ENCODE data around the gene CSNK2A3. TPM values are rescaled to one million over a fixed set of nuclear protein-coding genes. Genes with fewer than 3 reads are reported as not detected.
"Not testable (repeated sequence)": the region's sequence is repeated elsewhere in the genome, so short reads cannot be mapped to it uniquely, and the experiment has no call there.

CSNK2A3 gene
- total RNA-seq, 1 donor from 2014 or later, result 0.75 TPM

DNA sequence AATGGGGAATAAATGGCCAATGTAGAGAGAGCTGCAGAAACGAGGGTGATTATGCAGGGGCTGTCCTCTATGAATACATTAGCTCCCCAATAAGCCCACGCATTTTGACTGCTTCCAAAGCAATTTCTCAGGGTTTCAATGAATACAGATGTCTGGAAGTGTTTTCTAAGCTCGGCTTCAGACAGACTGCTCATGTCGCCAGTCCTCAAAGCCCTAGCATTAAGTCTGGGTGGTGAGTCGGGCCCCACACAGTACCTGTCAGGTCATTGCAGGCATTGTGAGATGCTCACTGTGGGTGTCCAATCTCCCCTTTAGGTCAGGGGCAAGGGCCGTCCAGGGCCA is 17.9 kb upstream of the CSNK2A3 start:
- no peaks in the 10 kb centered on the region for H3K9me3 Mint-ChIP-seq
- no peaks in the 10 kb centered on the region for H3K27me3 Mint-ChIP-seq
- H3K36me3 Mint-ChIP-seq, result no peaks in the 10 kb centered on the region
- DNase-seq (ENCODE audit: extremely low spot score, unreplicated experiment), result no peak
- H3K4me3 Mint-ChIP-seq, result no peak overlapping the region
- H3K4me1 Mint-ChIP-seq (ENCODE audit: unreplicated experiment), result no peaks in the 10 kb centered on the region
- H3K27ac Mint-ChIP-seq, result no peak overlapping the region
- TF ChIP-seq, protein P1, sequence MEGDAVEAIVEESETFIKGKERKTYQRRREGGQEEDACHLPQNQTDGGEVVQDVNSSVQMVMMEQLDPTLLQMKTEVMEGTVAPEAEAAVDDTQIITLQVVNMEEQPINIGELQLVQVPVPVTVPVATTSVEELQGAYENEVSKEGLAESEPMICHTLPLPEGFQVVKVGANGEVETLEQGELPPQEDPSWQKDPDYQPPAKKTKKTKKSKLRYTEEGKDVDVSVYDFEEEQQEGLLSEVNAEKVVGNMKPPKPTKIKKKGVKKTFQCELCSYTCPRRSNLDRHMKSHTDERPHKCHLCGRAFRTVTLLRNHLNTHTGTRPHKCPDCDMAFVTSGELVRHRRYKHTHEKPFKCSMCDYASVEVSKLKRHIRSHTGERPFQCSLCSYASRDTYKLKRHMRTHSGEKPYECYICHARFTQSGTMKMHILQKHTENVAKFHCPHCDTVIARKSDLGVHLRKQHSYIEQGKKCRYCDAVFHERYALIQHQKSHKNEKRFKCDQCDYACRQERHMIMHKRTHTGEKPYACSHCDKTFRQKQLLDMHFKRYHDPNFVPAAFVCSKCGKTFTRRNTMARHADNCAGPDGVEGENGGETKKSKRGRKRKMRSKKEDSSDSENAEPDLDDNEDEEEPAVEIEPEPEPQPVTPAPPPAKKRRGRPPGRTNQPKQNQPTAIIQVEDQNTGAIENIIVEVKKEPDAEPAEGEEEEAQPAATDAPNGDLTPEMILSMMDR (conservative IDR thresholded peaks at IDR 0.05), result no peak

DNA sequence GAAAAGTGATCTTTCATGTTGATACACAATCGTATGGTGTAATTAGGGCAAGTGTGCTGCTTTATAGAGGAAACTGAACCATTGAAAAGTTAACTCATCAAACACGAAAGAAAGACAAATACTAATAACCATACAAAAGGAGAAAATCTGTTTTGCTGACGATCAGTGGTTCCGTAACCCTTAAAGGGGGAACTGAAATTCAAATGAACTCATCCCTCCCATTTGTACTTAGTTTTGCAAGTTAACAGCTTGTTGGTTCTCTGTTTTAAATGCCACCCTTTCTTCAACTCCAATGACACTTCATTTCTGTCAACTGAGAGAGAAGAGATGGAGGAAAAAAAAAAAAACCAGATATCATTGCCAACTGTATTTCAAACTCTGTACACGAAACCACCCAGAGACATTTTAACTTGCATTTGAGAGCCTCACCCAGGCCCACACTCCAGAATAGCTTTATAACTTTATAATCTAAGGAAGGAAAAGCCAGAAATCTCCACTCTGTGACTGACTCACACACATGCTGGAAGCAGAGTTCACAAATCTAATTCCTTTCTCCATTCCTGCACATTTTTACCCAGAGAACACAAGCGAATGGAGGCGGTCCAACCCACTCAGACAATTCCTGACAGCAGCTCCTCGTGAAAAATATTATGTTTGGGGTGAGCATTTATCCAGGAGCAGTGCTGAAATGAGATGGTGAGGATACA is 17.4 kb upstream of the CSNK2A3 start:
- Mint-ChIP-seq H3K4me1 (ENCODE audit: unreplicated experiment) (no peaks in the 10 kb centered on the region), H3K27ac (no peak overlapping the region), H3K4me3 (no peak overlapping the region), H3K9me3 (no peaks in the 10 kb centered on the region), H3K36me3 (no peaks in the 10 kb centered on the region), H3K27me3 (no peaks in the 10 kb centered on the region)
- no peak for DNase-seq (ENCODE audit: extremely low spot score, unreplicated experiment)
- TF ChIP-seq, protein P1 (conservative IDR thresholded peaks at IDR 0.05), result no peak

DNA sequence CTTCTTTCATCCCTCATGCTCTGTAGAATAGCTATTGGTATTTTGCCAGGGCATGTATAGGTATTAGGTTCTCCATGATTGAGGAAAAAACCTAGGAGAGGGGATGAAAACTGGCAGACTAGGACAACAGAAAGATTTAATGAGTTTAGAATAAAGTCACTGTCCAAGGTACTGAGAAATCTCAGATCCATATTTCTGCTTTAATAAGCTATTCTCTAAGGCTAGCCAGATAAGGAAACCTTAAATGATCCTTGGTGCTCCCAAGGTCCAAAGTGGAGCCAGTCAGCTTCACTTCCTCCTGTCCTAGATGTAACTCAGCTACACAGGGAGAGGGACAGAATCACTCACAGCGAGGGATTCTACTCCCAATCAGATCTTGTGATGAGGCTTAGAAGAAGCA is 13.7 kb upstream of the CSNK2A3 start:
- Mint-ChIP-seq H3K4me1 (ENCODE audit: unreplicated experiment) (no peaks in the 10 kb centered on the region), H3K27me3 (no peaks in the 10 kb centered on the region), H3K27ac (no peak overlapping the region), H3K9me3 (no peaks in the 10 kb centered on the region), H3K4me3 (no peak overlapping the region), H3K36me3 (no peaks in the 10 kb centered on the region)
- TF ChIP-seq, protein P1 (conservative IDR thresholded peaks at IDR 0.05), result no peak
- DNase-seq (ENCODE audit: extremely low spot score, unreplicated experiment), result no peak

DNA sequence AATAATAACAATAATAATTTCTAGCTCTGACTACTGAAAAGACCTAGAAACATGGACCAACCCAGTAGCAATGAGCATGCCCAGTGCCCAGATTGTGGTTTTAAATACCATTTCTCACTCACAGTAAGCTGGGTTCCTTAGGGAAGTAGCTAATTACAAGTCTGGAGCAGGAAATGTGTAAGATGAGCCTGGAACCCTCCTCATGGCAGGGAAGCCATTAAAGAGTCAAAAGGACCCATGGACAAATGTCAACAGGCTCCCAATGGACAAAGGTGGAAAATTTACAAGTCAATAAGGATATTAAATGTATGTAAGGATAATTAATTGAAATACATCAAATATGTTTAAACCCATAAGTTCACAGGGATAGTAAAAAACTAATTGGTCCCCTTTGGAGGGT is 10.6 kb upstream of the CSNK2A3 start:
- no peaks in the 10 kb centered on the region for H3K27me3 Mint-ChIP-seq
- peaks cover 7% of the 10 kb centered on the region for H3K4me1 Mint-ChIP-seq (ENCODE audit: unreplicated experiment)
- no peak overlapping the region for H3K27ac Mint-ChIP-seq
- H3K36me3 Mint-ChIP-seq, result no peaks in the 10 kb centered on the region
- DNase-seq (ENCODE audit: extremely low spot score, unreplicated experiment), result no peak
- H3K9me3 Mint-ChIP-seq, result no peaks in the 10 kb centered on the region
- H3K4me3 Mint-ChIP-seq, result no peak overlapping the region
- TF ChIP-seq, protein P1 (conservative IDR thresholded peaks at IDR 0.05), result no peak

DNA sequence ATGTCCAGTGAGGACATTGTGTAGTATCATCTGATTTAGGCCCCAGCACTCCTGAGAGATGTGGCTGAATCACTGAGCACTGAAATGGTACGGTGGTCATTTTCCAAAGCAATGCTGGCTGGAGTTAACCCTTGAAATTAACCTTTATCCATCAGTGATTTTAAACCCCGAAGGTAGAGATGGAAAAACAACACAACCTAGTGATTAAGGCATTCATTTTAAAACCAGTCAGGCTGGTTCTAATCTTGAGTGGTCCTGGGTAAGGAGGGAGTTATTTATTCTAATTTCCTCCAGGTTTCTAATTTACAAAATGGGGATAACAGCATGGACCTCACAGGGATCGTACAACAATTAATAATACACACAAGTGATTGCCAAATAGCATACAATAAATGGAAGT is 6.6 kb upstream of the CSNK2A3 start:
- Mint-ChIP-seq H3K4me3 (no peak overlapping the region), H3K9me3 (no peaks in the 10 kb centered on the region), H3K4me1 (ENCODE audit: unreplicated experiment) (peaks cover 7% of the 10 kb centered on the region), H3K36me3 (no peaks in the 10 kb centered on the region), H3K27ac (no peak overlapping the region), H3K27me3 (peaks cover 7% of the 10 kb centered on the region)
- TF ChIP-seq, protein P1 (conservative IDR thresholded peaks at IDR 0.05), result no peak
- no peak for DNase-seq (ENCODE audit: extremely low spot score, unreplicated experiment)

DNA sequence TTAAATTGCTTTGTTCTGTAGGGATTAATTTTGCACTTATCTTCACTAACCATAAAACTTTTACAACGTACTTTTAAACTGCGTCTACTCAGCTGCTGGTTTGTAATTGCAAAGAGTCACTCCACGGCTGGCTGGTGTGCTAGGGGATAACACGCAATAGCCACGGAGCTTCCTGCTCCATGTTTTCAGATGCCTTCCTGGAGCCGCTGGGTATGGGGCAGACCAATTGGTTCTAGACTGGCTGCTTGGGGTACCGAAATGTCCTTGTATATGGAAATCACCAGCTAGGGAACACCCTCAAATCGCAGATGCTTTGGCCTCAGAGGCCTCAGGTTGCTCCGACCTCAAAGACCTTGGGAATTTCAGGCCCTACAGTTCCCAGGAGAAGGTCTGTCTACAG is 3.8 kb upstream of the CSNK2A3 start:
- peaks cover 7% of the 10 kb centered on the region for H3K27me3 Mint-ChIP-seq
- peaks cover 7% of the 10 kb centered on the region for H3K4me1 Mint-ChIP-seq (ENCODE audit: unreplicated experiment)
- no peak for DNase-seq (ENCODE audit: extremely low spot score, unreplicated experiment)
- H3K9me3 Mint-ChIP-seq, result no peaks in the 10 kb centered on the region
- H3K27ac Mint-ChIP-seq, result no peak overlapping the region
- TF ChIP-seq, protein P1 (conservative IDR thresholded peaks at IDR 0.05), result no peak
- no peak overlapping the region for H3K4me3 Mint-ChIP-seq
- H3K36me3 Mint-ChIP-seq, result no peaks in the 10 kb centered on the region

DNA sequence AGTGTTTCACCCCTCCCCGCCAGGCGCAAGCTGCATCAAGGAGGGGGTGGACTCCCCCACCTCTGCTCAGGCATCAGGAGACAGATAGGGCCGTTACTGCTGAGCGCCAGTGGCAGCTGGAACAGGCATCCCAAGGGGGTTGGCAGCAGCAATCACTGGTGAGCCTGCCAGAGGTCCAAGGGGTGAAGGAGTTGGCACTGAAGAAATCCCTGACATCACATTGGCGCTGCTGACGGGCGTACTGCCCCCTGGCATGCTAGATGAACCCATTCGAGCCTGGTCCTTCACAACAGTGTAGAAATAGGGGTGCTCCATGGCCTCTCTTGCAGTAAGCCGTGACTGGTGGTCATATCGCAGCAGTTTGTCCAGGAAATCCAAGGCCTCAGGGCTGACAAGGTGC is 1.2 kb downstream of the CSNK2A3 start:
- not testable (repeated sequence) for H3K27me3 Mint-ChIP-seq; H3K36me3 Mint-ChIP-seq; DNase-seq (ENCODE audit: extremely low spot score, unreplicated experiment); H3K27ac Mint-ChIP-seq; H3K9me3 Mint-ChIP-seq; H3K4me3 Mint-ChIP-seq
- H3K4me1 Mint-ChIP-seq (ENCODE audit: unreplicated experiment), result peaks cover 29% of the 10 kb centered on the region
